Spleen (tissue), 7 donors: ENCODE results near the gene TM4SF4.

Experiments
- POLR2A ChIP-seq, 3 donors: fragments of 450-650 bp; IDR thresholded peaks; one replicate each; pipeline ENCODE4 v1.5.1; 2017; ENCODE audit warnings: antibody characterized with exemption in 3 of 3, mild to moderate bottlenecking in 1 of 3
- POLR2AphosphoS5 ChIP-seq, 3 donors: sonication (generic); formaldehyde crosslinking; IDR thresholded peaks; one replicate each; pipeline ENCODE4 v1.5.1; 2017; ENCODE audit warnings: antibody characterized with exemption in 3 of 3
- TF ChIP-seq, protein P1 (sequence below), 11 experiments: fragments of 200-600 bp in 7 of 11; fragments of 450-650 bp in 4 of 11; sonication (generic) in 4 of 11; IDR thresholded peaks in 8 of 11; conservative IDR thresholded peaks in 3 of 11; 1 replicate in 7 of 11; 2 replicates in 4 of 11; pipeline versions ENCODE4 v1.4.0 to v1.8.0; 2016 to 2021; ENCODE audit warnings: antibody characterized with exemption in 11 of 11, inconsistent platforms in 4 of 11, mild to moderate bottlenecking in 1 of 11
- donor health status: DM: no; HTN: no; CAD: no; lungs with moderate emphysema.
- donor health status: DM: no; HTN: no; CAD: no.
- donor health status: DM: no; HTN: no; CAD: no.

DNA sequence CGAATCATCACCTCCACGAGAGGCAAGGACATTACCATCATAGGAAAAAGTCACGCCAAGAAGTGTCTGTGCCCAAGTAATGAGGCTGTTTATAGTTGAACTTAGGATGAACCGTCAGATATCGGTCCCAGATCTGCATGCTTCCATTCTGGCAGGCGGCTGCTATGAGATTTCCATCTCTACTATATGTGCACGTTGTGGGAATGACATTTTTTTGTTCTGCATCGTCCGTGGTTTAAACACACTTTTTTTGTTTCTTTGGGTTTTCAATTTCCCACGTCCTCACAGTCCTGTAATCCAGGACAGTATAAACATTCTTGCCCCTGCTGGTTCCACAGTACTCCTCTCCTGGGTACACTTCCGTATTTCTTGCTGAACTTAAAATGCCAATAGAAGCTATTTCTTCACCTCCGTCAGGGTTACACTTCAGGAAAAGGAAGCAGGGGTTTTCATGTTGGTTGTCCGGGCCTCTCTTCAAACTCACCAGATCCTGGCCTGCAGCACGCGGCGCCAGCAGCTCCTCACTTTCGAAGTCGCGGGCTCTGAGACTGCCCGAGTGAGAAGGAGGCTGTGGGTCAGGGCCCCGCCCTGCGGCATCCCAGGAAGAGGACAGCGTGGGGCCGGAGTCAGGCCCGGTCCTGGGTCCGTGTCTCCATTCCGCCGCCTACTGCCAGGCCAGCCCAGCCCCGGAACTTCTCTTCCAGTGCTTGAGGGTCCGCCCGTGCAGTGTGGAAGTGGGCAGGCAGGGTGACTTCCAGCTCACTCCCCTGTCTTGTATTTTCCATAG lies 9.8 kb upstream of the TM4SF4 start:
- TF ChIP-seq, protein P1, sequence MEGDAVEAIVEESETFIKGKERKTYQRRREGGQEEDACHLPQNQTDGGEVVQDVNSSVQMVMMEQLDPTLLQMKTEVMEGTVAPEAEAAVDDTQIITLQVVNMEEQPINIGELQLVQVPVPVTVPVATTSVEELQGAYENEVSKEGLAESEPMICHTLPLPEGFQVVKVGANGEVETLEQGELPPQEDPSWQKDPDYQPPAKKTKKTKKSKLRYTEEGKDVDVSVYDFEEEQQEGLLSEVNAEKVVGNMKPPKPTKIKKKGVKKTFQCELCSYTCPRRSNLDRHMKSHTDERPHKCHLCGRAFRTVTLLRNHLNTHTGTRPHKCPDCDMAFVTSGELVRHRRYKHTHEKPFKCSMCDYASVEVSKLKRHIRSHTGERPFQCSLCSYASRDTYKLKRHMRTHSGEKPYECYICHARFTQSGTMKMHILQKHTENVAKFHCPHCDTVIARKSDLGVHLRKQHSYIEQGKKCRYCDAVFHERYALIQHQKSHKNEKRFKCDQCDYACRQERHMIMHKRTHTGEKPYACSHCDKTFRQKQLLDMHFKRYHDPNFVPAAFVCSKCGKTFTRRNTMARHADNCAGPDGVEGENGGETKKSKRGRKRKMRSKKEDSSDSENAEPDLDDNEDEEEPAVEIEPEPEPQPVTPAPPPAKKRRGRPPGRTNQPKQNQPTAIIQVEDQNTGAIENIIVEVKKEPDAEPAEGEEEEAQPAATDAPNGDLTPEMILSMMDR (IDR thresholded peaks at IDR 0.05 in 8 of 11, conservative IDR thresholded peaks at IDR 0.05 in 3 of 11) = no peak
- TF ChIP-seq POLR2A (IDR thresholded peaks at IDR 0.05) (no peak), POLR2AphosphoS5 (IDR thresholded peaks at IDR 0.05) (no peak)
